DMS79 treated with DMSO at 0.1 percent for 48 hours (cell line): ENCODE measurements around the gene RNF212.

Experiments
- DNase-seq: peaks from one replicate; lab custom pipeline; 2025; lab: John Stamatoyannopoulos, UW

The RNF212 gene

DNA sequence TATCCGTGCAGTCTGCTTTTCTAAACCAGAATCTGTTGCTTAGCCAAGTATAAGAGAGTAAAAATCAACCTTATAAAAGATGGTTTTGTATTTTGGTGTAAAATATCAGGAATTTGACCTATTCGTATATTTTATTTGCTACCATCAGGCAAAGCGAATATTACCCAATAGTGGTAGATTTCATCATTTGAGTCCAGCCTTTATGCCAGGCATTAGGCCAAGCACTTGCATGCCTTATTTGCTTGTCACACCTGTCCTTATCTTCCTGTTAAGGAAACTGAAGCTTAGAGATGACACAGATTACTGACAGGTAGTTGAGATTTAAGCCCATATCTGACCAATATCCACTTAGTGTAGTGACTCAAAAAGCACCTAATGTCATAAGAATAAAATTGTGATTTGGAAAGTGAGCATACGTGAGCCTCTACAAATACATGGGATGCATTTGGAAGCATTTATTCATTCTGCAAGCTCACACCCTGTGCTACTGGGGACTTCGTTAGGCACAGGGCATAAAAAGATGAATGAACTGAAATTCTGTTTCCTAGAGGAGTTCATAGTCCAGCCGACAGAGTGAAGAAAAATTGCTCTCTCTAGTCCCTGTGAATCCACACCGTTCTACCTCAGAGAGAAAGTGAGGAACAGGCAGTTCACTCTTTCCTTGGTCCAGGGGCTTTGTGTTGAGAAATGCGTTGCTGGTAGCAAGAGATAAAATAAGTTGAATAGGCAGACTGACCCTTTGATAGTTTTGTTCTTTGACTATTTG, 2.3 kb upstream of the RNF212 start:
- no peak for DNase-seq

DNA sequence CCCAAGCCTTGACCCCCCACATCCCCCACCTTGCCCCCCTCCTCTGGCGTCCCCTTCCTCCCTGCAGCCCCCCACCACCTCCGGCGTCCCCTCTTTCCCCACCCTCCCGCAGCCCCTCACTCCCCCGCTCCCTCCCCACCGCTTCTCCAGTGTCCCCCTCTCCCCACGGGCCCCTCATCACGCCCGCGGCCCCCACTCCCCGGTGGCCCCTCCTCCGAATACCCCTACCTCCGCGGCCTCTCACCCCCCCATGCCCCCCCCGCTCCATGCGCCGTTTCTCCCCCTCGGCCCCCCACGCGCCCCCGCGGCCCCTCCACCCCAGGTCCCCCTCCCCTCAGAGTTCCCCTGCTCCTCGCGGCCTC, 562 bp downstream of the RNF212 start:
- no peak for DNase-seq

DNA sequence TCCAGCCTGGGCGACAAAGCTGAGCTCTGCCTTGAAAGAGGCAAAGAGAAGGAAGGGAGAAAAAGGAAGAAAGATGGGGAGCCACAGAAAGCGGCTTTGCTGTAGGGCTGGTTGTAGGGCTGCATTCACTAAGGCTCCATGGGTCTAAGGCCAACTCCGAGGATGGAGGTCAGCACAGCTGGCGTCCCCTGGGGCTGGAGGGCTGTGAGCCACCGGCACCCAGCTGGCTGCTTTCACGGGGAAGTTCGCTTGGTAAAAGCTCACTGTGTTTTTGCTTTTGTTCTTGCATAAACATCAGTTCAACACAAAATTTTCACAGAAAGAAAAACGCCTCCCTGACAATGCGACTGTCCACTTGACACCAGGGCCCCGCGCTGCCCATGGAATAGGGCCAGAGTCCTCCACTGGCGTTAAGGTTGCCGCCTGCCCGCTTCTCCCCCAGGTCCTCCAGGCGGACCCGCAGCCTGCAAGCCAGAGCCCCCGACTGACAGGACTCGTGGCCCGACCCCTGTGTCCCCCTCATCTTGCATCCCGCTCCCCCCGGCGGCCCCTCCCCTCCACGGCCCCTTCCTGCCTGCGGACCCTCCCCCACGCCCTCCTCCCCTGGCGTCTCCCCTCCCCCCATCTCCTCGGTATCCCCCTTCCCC, 1.1 kb downstream of the RNF212 start:
- DNase-seq, result no peak

DNA sequence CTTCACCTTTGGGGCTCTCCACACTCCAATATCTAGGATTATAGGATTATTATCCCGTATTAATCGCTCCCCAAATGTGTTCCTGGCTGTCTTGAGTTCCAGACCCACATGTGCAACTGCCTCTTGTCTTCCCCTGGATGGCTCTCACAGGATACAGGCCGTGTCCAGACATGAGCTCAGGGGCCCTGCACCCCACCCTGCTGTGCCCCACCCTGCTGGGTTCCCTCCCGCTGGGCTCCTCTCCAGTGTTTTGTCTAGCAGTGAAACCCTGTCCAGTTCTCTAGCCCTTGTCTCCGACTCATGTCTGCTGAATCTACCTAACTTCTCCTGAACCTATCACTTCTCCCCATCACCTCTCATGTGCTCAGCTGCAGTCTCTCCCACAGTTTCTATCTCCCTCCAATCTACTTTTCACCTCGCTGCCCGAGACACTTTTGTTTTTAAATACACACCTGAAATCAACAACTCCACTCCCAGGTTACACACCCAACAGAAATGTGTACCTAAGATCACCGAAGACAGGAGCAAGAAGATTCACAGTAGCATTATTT, 2.0 kb downstream of the RNF212 start:
- DNase-seq, result no peak

DNA sequence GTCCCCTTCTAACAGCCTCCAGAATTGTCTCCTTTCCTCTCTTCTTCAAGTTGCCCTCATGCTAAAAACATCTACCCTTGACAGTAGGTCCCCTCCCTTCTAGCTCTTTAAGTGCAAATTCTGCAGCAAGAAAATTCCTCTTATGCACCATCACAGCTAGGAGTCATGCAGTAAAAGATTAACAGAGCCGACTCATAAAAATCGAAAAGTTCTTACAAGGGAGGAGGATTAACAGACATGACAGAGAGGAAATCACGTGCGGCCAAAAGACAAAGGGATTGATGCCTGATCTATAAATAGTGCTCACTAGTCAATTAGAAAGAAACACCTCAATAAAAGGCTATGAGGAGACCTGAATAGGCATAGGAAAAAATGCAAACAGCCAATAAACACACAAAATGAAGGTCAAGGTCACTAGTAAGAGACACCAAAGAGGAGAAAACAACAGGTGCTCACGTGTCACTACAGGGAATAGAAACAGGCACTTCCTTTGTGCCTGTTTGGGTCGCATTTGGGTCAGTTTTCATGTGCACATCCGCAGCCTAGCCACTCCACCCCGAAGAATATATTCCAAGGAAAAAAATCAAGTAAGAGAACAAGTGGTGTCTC, 3.4 kb downstream of the RNF212 start:
- no peak for DNase-seq

DNA sequence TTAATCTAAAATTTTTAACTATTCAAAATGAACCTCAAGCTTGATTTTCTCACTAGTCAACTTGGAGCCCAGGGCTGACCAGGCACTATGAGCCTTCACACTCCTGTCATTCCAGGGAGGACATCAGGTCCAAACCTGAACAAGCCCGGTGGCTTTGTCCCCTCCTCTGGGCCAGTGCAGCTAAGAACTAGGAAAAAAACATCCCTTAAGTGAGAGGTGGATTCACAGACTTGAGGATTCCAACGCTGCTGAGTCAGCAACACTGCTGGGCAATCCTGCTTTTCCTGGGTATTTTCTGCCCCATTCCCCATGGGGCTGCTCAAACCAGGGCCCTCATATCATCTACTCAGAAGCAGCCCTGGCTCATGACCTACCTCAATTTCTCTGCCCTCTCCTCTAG, 4.0 kb downstream of the RNF212 start:
- DNase-seq, result no peak

DNA sequence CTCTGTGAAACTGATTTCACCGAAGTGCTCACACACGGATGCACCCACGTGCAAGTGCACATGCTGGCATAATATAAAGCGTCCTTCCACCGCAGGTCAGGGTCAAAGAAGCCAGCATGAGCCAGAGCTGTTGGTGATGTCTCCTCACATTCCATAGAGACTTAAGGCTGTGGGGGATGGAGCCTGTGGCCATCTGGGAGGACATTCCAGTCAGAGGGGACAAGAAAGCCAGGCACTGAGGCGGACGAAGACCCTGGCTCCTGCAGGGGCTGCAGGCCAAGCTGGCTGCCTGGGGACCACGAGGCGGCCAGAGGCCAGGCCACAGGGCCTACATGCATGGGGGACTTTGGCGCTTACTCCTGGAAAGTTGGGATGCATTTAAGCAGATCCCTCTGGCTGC, 7.7 kb downstream of the RNF212 start:
- no peak for DNase-seq

DNA sequence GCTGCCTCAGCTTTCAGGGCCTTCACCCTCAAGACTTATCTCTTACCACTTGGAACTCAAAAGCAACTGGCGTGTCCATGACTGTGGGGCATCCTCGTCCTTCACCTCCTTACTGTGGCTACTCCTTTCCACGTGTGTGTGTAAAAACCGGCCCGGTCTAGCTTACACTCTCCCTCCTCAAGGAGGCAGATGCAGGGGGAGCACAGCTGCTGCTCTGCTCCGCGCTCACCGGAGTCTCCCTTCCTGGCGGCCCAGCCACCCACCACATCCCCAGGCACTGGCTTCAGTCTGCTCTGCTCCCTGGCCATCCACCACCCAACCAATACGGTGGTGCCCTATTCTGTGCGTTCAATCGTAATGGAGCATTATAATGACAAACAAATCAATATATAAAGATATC, 8.3 kb downstream of the RNF212 start:
- DNase-seq, result no peak

DNA sequence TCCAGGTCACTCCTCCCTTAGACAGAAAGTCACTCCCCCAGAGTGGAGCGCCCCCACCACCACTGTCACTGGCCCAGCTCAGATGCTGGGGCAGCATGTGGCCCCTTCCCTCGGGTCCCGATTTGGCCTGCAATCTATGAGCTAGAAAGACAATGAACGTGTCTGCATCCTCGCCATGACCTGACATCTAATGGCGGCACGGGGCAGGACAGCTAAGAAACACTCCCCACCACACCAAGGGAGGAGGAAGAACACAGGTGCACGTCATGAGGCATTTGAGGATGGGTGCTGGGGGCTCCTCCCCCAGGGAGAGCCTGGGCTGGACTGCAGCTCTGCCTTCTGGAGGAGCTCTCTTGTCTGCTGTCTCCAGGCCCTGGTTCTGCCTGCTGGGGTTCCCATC, 8.7 kb downstream of the RNF212 start:
- no peak for DNase-seq

DNA sequence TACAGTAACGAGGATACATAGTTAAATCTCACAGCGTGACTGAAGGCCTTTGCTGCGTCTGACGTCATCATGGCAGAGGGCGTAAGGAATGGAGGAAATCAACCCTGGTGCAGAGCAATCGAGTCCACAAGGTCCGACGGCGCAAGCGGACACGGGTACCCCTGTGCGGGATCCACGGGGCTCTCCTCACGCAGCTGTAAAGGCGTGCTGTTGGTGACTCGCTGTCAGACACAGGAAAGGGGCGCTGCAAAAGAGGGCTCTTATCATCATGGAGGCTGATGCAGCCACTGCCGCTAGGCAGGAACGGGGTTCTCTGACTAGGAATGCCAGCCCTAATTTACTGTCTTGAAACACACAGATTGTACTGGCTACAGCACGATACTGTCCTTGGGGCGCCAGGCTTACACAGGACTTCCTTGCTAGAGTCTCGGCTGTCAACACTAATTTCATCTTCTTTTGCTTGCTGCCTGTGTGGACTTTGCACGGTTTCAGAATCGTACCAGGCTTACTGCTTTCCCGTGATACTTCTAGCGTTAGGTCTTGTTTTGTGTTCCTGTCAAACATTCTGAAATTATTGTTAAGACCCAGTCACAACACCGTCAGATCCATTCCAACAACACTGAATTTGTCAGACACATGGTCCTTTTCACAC, 13.6 kb downstream of the RNF212 start:
- DNase-seq, result no peak

DNA sequence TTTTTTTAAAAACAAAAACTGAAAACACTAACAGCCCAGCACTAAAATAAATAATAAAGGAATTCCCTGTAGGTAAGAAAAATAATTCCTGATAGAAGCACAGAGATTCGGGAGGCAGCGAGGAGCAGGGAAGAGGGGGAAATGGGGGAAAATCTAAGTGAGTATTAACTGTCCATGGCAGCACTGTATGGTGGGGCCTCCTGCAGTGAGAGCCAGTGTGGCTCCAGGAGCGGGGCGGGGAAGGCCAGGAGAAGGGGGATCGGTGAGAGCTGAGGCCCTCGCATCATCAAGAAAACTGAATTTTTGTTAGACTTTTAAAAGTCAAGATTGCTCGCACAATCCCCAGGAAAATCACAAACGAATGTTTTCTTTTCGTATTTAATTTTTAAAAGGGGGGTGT, 14.1 kb downstream of the RNF212 start:
- DNase-seq, result no peak

DNA sequence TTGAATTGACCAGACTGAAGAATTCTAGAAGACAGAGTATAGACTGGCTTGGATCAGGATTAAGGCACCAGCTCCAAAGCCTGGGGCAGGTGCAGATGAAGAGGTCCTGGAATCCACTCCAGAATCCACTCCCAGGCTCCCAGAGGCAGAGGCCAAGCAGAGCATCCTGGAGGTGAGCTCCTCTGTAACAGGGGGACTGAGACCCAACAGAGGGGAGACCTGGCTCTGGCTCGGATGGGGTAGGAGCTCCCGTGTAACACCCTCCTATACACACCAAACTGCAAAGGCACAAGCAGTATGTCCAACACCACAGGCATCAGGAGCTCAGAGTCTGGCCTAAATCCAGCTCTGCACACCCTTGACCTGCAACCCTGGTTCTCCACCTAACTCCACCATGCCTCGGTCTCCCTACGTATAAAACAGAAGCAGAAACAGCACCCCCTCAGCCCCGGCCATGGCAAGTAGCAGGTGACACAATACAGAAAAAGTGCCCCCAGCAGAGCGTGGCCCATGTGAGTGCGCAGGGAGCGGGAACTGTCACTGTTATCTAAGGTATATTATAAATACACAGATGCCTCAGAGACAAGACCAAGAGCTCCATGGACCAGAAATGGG, 14.9 kb downstream of the RNF212 start:
- DNase-seq, result no peak

DNA sequence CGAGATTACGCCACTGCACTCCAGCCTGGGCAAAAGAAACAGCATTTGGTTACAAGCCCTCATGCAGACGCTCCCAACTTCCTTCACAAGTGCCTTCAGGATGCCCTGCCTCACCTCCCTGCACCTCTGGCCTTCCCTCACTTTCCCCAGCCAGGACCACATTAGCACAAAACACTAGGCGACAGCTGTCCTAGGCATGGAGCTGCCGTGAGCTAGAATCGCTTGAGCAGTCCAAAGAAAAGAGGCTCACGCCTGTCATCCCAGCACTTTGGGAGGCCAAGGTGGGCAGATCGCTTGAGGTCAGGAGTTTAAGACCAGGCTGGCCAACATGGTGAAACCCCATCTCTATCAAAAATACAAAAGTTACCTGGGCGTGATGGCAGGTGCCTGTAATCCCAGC, 15.8 kb downstream of the RNF212 start:
- DNase-seq, result no peak

DNA sequence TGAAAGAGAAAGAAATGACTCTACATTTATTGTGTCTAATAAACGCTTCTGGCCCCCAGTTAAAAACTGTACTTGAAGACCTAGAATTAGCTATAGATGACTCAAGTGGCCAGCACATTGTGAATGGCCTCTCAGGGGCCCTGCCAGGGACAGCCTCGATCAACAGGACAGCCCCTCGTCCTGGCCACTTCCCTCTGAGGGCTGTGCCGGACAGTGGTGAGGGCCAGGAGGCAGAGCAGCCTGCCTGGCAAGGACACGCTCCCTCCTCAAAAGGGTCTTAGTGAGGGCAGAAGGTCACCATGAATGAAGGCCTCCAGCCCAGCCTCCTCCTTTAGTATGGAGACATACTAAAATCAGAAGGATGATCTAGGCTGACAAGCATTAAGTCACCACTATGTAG, 16.5 kb downstream of the RNF212 start:
- no peak for DNase-seq

DNA sequence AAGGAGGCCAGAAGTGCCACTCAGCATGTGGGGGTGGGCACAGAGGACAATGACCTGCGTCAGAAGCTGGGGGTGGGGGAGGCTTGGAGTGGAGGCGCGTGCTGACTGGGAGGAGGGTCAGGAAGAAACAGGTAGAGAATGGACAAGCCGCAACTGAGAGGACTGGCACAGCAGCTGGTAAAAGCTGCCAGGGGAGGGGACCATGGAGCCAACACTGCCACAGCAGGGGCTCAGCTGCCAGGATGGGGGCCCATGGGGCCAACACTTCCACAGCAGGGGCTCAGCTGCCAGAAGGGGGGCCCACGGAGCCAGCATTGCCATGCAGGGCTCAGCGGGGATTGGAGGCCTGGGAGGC, 19.1 kb downstream of the RNF212 start:
- no peak for DNase-seq

DNA sequence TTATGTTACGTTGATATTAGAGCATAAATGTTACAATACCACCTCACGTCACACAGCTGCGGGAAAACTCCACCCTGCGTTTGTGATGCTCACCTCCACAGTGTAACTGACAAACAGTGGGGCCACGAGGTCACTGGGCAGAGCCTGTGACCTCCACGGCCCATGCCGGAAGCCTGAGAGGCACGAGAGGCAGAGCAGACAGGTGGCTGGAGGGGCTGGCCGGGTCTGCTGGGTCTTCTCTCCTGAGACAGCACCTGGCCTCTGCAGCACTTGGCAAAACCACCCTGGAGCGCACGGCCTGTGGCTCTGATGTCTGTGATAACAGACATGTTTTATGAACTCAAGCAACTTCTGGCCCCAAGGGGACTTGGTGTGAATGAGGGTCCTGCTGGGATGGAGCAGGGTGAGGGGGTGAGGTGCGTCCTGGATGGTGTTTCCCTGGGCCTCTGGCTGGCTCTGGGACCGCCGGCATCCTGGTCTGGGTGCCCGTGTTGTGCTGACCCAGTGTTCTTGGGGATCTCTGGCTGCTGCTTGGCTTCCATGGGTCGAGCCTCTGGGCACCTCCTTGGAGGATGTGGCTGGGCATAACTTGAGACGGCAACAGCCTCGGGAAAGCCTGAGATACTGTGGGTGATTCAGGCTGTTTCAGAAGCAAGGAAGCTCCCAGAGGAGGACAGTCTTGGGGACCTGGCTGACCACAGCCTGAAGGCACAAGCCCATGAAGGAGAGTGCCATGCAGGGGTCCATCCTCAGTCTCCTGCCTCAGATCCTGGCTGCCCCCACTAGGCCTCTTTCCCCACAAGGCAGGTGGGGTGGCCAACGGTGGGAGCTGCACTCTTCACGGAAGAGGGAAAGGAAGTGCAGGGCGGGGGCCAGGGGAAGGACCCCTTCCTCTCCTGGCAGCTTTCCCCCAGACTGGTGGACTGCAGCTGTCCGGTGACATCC, 19.7 kb downstream of the RNF212 start:
- DNase-seq, result no peak

DNA sequence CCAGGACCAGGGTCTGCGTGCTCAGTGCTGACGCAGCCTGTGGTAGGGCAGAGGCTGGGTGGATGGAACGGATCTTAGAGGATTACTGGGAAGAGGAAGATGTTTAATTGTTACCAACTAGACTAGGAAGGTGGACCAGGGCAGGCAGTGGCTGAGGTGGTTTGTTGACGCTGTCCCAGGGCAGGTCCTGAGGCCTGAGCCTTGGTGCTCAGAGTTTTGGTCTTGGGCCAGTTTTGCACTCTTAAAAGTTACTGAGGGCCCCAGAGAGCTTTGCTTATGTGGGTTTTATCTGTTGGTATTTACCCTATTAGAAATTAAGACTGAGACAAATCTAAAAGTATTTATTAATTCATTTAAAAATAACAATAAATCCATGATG, 20.4 kb downstream of the RNF212 start:
- no peak for DNase-seq

DNA sequence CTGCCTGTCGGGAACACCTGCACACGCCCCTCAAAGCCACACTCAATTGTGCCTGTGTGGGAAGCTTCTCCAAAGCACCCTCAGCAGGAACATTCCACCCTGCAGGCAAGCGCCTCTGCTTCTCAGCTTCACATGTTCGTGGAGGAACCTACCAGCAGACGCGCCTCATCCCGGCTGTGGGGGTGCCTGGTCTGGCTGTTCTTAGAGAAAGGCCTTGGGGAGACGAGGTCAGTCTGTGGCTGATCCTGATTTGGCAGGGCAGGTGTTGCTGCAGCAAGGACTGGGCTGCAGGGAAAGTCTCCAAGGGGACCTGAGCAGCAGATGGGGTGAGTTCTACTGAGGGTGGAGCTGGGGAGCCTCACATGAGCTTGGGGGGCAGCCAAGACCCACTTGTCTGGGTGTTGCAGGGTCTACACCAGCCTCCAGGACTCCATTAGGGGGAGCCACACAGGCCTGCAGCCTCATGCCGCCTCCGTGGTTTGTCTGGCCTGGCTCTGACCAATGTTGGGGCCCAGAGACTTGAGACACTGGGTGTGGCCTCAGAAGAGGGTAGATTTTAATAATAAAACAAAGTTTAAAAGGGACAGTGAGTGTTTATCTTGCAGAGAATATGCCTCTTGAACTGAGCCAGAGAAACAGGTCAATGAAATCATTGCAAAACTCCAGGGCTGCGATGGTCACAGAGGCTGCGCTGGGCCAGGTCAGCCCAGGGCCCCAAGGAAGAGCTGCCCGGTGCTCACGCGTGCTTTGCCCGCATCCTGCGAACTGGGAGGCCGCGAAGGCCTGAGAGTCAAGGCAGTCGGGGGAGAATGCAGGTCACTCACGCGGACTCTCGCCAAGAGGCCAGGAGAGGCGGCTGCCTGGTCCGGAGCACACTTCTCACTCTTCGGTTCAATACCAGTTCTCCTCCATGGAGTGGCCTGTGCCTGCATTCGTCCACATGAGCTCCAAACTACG, 21.1 kb downstream of the RNF212 start:
- DNase-seq, result no peak

DNA sequence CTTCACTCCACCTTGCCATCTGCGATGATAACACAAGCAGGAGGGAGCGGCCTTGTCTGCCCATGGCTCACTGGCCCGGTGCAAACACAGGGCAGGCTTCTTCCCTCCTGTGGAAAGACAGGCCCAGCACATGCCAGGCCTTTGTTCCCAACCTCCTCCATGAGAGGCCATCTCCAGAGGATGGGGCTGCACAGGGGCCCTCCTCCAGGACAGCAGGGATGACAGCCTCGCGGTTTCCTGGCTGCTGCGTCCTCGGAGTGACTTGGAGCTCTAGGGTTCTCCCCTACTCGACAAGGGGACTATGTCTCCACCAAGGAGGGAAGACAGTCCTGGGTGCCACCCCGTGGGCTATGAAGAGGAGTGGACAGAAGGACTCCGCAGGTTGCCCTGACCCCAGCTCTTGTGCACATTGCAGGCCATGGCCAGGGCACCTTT, 21.8 kb downstream of the RNF212 start:
- no peak for DNase-seq
